ENCODE data around the gene DGKE.

- TF ChIP-seq, protein P1, sequence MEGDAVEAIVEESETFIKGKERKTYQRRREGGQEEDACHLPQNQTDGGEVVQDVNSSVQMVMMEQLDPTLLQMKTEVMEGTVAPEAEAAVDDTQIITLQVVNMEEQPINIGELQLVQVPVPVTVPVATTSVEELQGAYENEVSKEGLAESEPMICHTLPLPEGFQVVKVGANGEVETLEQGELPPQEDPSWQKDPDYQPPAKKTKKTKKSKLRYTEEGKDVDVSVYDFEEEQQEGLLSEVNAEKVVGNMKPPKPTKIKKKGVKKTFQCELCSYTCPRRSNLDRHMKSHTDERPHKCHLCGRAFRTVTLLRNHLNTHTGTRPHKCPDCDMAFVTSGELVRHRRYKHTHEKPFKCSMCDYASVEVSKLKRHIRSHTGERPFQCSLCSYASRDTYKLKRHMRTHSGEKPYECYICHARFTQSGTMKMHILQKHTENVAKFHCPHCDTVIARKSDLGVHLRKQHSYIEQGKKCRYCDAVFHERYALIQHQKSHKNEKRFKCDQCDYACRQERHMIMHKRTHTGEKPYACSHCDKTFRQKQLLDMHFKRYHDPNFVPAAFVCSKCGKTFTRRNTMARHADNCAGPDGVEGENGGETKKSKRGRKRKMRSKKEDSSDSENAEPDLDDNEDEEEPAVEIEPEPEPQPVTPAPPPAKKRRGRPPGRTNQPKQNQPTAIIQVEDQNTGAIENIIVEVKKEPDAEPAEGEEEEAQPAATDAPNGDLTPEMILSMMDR (IDR thresholded peaks at IDR 0.05) = no peak
- TF ChIP-seq FOXK1 (CRISPR knock-in tag; IDR thresholded peaks at IDR 0.05) = no peak
- TF ChIP-seq ETV6 (CRISPR knock-in tag; IDR thresholded peaks at IDR 0.05) = no peak
- TF ChIP-seq CREM (CRISPR knock-in tag; IDR thresholded peaks at IDR 0.05) = no peak
- no peak for TF ChIP-seq ZNF121 (CRISPR knock-in tag; IDR thresholded peaks at IDR 0.05)
- no peak for TF ChIP-seq IRF2 (CRISPR knock-in tag; IDR thresholded peaks at IDR 0.05; ENCODE audit: borderline replicate concordance, low read depth)
- TF ChIP-seq, protein P2, sequence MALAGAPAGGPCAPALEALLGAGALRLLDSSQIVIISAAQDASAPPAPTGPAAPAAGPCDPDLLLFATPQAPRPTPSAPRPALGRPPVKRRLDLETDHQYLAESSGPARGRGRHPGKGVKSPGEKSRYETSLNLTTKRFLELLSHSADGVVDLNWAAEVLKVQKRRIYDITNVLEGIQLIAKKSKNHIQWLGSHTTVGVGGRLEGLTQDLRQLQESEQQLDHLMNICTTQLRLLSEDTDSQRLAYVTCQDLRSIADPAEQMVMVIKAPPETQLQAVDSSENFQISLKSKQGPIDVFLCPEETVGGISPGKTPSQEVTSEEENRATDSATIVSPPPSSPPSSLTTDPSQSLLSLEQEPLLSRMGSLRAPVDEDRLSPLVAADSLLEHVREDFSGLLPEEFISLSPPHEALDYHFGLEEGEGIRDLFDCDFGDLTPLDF (CRISPR knock-in tag; IDR thresholded peaks at IDR 0.05) = no peak
- TF ChIP-seq, protein P3, sequence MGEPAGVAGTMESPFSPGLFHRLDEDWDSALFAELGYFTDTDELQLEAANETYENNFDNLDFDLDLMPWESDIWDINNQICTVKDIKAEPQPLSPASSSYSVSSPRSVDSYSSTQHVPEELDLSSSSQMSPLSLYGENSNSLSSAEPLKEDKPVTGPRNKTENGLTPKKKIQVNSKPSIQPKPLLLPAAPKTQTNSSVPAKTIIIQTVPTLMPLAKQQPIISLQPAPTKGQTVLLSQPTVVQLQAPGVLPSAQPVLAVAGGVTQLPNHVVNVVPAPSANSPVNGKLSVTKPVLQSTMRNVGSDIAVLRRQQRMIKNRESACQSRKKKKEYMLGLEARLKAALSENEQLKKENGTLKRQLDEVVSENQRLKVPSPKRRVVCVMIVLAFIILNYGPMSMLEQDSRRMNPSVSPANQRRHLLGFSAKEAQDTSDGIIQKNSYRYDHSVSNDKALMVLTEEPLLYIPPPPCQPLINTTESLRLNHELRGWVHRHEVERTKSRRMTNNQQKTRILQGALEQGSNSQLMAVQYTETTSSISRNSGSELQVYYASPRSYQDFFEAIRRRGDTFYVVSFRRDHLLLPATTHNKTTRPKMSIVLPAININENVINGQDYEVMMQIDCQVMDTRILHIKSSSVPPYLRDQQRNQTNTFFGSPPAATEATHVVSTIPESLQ (CRISPR knock-in tag; IDR thresholded peaks at IDR 0.05) = no peak
- TF ChIP-seq KAT7 (CRISPR knock-in tag; IDR thresholded peaks at IDR 0.05; ENCODE audit: borderline replicate concordance) = no peak
- TF ChIP-seq STAT6 (CRISPR knock-in tag; conservative IDR thresholded peaks at IDR 0.05; ENCODE audit: low read depth) = no peak
- TF ChIP-seq ZNF671 (CRISPR knock-in tag; IDR thresholded peaks at IDR 0.05) = no peak
- no peak for TF ChIP-seq USF2 (CRISPR knock-in tag; IDR thresholded peaks at IDR 0.05)
Observed at GRCh38 chr17:56808503-56808902, 25.4 kb upstream of the DGKE start.

All from WTC11 (cell line).